ENCODE results near the gene TEKT2.

TEKT2 gene

GRCh38 chr1:36122062-36123030, 38.5 kb downstream of the TEKT2 start:
- no peak overlapping the region for H4K8ac ChIP-seq (ENCODE audit: low read length)
- H3K4me2 ChIP-seq (ENCODE audit: low read length, poor library complexity, severe bottlenecking), result no peak overlapping the region
- peaks cover 0 to 9% of the 10 kb centered on the region in 2 experiments for H3K27me3 ChIP-seq (ENCODE audit: control insufficient read depth in 1 of 2, insufficient read depth in 1 of 2, low read length in 2 of 2)
- H3K36me3 ChIP-seq (ENCODE audit: control insufficient read depth in 1 of 2, insufficient read depth in 2 of 2, low read depth in 1 of 2, low read length in 2 of 2), result no peaks in the 10 kb centered on the region
- peaks cover 54% of the 10 kb centered on the region for H3K4me1 ChIP-seq (ENCODE audit: control insufficient read depth, insufficient read depth, low read depth, low read length)
- 87% methylated on average over 12 of the region's 12 CpGs for WGBS
- peak overlapping the region; percentile 7 for H2AK5ac ChIP-seq (ENCODE audit: low read length, severe bottlenecking)
- no peaks in the 10 kb centered on the region for H3K9me3 ChIP-seq (ENCODE audit: control insufficient read depth, low read length)
- H3K27ac ChIP-seq (ENCODE audit: low read length, poor library complexity, severe bottlenecking), result no peak overlapping the region
- no peak overlapping the region for H4K91ac ChIP-seq (ENCODE audit: low read length)
- H3K4me3 ChIP-seq (ENCODE audit: insufficient read depth in 1 of 2, low read depth in 1 of 2, low read length in 2 of 2), result no peak overlapping the region
- no peak overlapping the region for H2BK120ac ChIP-seq (ENCODE audit: low read depth, low read length)
- no peak overlapping the region for H2BK5ac ChIP-seq (ENCODE audit: low read depth, low read length, poor library complexity, severe bottlenecking)
- H2BK12ac ChIP-seq (ENCODE audit: low read length in 2 of 2), result no peak overlapping the region
- H2BK15ac ChIP-seq (ENCODE audit: low read depth, poor library complexity, severe bottlenecking), result no peak overlapping the region
- no peak overlapping the region for H3K9ac ChIP-seq (ENCODE audit: low read length)
- DNase-seq, result no peak
- H2AFZ ChIP-seq (ENCODE audit: low read depth, low read length), result no peak overlapping the region
- peaks cover 2% of the 10 kb centered on the region for H3K79me1 ChIP-seq (replicated peaks; ENCODE audit: low read length, poor library complexity, severe bottlenecking)
- no peak overlapping the region for H3K14ac ChIP-seq (ENCODE audit: low read length in 2 of 2)
- H3K4ac ChIP-seq (ENCODE audit: low read depth in 1 of 2, low read length in 2 of 2), result no peak overlapping the region
- no peak overlapping the region for H3K18ac ChIP-seq (ENCODE audit: low read depth in 1 of 2, low read length in 2 of 2)
- no peak overlapping the region for H3K23ac ChIP-seq (ENCODE audit: low read length in 2 of 2)

- no peak overlapping the region for H3K23ac ChIP-seq (ENCODE audit: low read length in 2 of 2)
- H3K4ac ChIP-seq (ENCODE audit: low read depth in 1 of 2, low read length in 2 of 2), result no peak overlapping the region
- H2BK5ac ChIP-seq (ENCODE audit: low read depth, low read length, poor library complexity, severe bottlenecking), result no peak overlapping the region
- H3K4me1 ChIP-seq (ENCODE audit: control insufficient read depth, insufficient read depth, low read depth, low read length), result peaks cover 59% of the 10 kb centered on the region
- H2BK12ac ChIP-seq (ENCODE audit: low read length in 2 of 2), result no peak overlapping the region
- no peak overlapping the region for H3K4me2 ChIP-seq (ENCODE audit: low read length, poor library complexity, severe bottlenecking)
- H3K4me3 ChIP-seq (ENCODE audit: insufficient read depth in 1 of 2, low read depth in 1 of 2, low read length in 2 of 2), result peak overlapping the region in 1 of 2 experiments; percentile 7
- no peaks in the 10 kb centered on the region for H3K9me3 ChIP-seq (ENCODE audit: control insufficient read depth, low read length)
- no peak overlapping the region for H3K14ac ChIP-seq (ENCODE audit: low read length in 2 of 2)
- H3K18ac ChIP-seq (ENCODE audit: low read depth in 1 of 2, low read length in 2 of 2), result no peak overlapping the region
- H4K91ac ChIP-seq (ENCODE audit: low read length), result no peak overlapping the region
- H4K8ac ChIP-seq (ENCODE audit: low read length), result no peak overlapping the region
- no peak overlapping the region for H2AFZ ChIP-seq (ENCODE audit: low read depth, low read length)
- H2BK120ac ChIP-seq (ENCODE audit: low read depth, low read length), result no peak overlapping the region
- H3K27ac ChIP-seq (ENCODE audit: low read length, poor library complexity, severe bottlenecking), result no peak overlapping the region
- no peak overlapping the region for H3K9ac ChIP-seq (ENCODE audit: low read length)
- peaks cover 2% of the 10 kb centered on the region for H3K79me1 ChIP-seq (replicated peaks; ENCODE audit: low read length, poor library complexity, severe bottlenecking)
- H2BK15ac ChIP-seq (ENCODE audit: low read depth, poor library complexity, severe bottlenecking), result no peak overlapping the region
- H2AK5ac ChIP-seq (ENCODE audit: low read length, severe bottlenecking), result no peak overlapping the region
- WGBS, result 77% methylated on average over 8 of the region's 8 CpGs
- peaks cover 0 to 9% of the 10 kb centered on the region in 2 experiments for H3K27me3 ChIP-seq (ENCODE audit: control insufficient read depth in 1 of 2, insufficient read depth in 1 of 2, low read length in 2 of 2)
- H3K36me3 ChIP-seq (ENCODE audit: control insufficient read depth in 1 of 2, insufficient read depth in 2 of 2, low read depth in 1 of 2, low read length in 2 of 2), result no peaks in the 10 kb centered on the region
- DNase-seq, result no peak
Measured at GRCh38 chr1:36123356-36123755, 39.5 kb downstream of the TEKT2 start.

DNA sequence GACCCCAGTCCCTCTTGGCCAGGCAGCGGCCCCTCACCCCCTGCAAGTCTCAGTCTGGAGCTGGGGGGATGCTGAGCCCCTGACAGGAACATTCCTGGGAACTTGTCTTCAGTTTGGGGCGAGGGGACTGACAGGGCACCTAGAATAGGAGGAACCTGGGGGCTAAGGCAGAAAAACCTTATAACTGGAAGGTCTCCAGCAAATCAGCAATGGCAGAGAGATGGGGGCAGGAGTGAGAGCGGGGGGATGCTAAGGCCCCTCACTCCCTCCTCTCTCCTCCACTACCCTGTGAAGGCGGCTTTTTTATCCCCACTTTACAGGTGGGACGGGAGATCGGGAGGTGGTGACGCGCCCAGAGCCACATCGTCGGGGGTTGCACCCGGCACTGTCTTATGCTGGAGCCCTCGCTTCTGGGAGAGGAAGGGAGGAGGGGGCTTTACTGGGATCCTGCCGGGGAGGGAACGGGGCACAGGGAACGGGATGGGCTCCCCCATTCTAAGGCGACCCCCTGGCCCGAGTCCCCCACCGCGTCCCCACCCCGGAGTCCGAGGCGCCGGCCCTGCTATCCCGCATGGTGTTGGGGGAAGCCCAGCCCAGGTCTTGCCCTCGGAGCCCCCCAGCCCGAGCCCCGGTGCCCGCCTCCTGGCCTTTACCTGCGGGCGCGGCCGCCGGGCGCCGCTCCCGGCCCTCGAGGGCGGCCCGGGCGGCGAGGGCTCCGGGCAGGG, 40.7 kb downstream of the TEKT2 start:
- Histone ChIP-seq H3K18ac (ENCODE audit: low read depth in 1 of 2, low read length in 2 of 2) (no peak overlapping the region), H3K4me1 (ENCODE audit: control insufficient read depth, insufficient read depth, low read depth, low read length) (peaks cover 50% of the 10 kb centered on the region), H3K27me3 (ENCODE audit: control insufficient read depth in 1 of 2, insufficient read depth in 1 of 2, low read length in 2 of 2) (peaks cover 0 to 9% of the 10 kb centered on the region in 2 experiments), H4K8ac (ENCODE audit: low read length) (no peak overlapping the region), H2BK15ac (ENCODE audit: low read depth, poor library complexity, severe bottlenecking) (peak overlapping the region; percentile 50), H4K91ac (ENCODE audit: low read length) (no peak overlapping the region), H2BK120ac (ENCODE audit: low read depth, low read length) (no peak overlapping the region), H3K9me3 (ENCODE audit: control insufficient read depth, low read length) (no peaks in the 10 kb centered on the region), H2BK12ac (ENCODE audit: low read length in 2 of 2) (no peak overlapping the region), H2BK5ac (ENCODE audit: low read depth, low read length, poor library complexity, severe bottlenecking) (no peak overlapping the region), H2AK5ac (ENCODE audit: low read length, severe bottlenecking) (no peak overlapping the region), H3K4ac (ENCODE audit: low read depth in 1 of 2, low read length in 2 of 2) (no peak overlapping the region), H3K4me3 (ENCODE audit: insufficient read depth in 1 of 2, low read depth in 1 of 2, low read length in 2 of 2) (peak overlapping the region; percentile 56 to 70), H3K9ac (ENCODE audit: low read length) (peak overlapping the region; percentile 22), H3K27ac (ENCODE audit: low read length, poor library complexity, severe bottlenecking) (no peak overlapping the region), H3K79me1 (replicated peaks; ENCODE audit: low read length, poor library complexity, severe bottlenecking) (peaks cover 2% of the 10 kb centered on the region), H3K36me3 (ENCODE audit: control insufficient read depth in 1 of 2, insufficient read depth in 2 of 2, low read depth in 1 of 2, low read length in 2 of 2) (no peaks in the 10 kb centered on the region), H3K14ac (ENCODE audit: low read length in 2 of 2) (no peak overlapping the region), H3K23ac (ENCODE audit: low read length in 2 of 2) (no peak overlapping the region), H3K4me2 (ENCODE audit: low read length, poor library complexity, severe bottlenecking) (peak overlapping the region; percentile 64), H2AFZ (ENCODE audit: low read depth, low read length) (no peak overlapping the region)
- WGBS, result 31% methylated on average over 22 of the region's 42 CpGs
- DNase-seq, result no peak

All from mesenchymal stem cell (in vitro differentiated cells and primary cell).